GM18867 (cell line): ENCODE data around the gene AGPAT1.
A peak's percentile ranks its signal among the peaks of the same experiment; 100 is the strongest.
"Not testable (repeated sequence)": the region's sequence is repeated elsewhere in the genome, so short reads cannot be mapped to it uniquely, and the experiment has no call there.

ENCODE experiments used
- ATAC-seq: cut with Tn5 transposase; IDR thresholded peaks from one replicate; pipeline ENCODE4 v1.9.1; 2021; ENCODE audit warnings: mild to moderate bottlenecking, moderate library complexity; ENCODE audit not compliant: unreplicated experiment

Gene AGPAT1

DNA sequence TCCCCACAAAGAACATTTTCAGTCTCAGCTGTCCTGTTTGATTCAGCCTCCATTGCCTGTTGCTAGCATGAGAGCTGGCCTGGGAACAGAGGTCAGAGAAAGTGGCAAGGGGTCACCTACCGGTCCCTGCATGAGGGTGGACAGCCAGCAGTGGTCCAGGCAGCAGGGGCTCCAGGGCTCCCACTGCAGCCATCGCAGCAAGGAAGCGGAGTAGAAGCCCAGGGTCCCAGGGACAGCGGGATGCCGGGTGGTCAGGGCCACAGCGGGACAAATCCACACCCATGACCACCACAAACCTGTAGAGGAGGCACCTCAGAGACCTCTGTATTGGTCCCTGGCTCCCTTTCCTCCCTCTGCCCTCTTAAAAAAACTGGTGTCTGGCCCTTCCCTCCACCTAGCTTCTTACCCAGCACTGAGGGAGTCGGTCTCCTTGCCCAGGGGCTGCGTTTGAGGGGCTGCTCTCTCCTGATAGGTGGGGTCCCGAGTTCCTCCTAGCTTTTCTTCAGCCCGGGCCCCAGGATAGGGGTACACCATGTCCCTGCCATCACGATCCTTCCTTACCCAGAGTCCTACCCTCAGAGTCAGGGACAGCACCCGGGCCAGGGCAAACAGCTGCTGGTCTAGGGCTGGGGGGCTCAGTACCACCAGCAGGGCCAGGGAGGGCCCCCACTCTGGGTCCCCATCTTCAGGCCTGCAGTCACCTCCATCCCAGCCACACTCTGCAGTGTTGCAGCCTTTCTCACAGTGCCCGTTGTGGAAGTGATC lies 25.0 kb upstream of the AGPAT1 start:
- ATAC-seq: no peak

GRCh38 chr6:32198866-32199265 lies 23.0 kb upstream of the AGPAT1 start:
- ATAC-seq: no peak

DNA sequence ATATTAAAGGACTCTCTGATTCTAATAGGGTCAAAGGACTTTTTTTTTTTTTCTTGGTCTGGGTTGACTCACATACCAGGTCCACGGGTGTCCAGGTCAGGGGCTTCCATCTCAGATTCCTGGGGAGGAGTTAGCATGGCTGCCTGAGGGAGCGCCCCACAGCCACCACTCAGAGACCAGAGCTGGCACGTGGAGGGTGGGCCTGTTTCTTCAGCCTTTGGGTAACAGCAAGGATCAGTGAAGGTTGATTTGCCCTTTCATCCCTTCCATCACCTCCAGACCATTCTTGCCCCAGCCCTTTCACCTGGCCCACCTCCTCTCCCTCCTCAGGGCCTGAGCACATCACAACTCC lies 22.4 kb upstream of the AGPAT1 start:
- ATAC-seq: no peak

DNA sequence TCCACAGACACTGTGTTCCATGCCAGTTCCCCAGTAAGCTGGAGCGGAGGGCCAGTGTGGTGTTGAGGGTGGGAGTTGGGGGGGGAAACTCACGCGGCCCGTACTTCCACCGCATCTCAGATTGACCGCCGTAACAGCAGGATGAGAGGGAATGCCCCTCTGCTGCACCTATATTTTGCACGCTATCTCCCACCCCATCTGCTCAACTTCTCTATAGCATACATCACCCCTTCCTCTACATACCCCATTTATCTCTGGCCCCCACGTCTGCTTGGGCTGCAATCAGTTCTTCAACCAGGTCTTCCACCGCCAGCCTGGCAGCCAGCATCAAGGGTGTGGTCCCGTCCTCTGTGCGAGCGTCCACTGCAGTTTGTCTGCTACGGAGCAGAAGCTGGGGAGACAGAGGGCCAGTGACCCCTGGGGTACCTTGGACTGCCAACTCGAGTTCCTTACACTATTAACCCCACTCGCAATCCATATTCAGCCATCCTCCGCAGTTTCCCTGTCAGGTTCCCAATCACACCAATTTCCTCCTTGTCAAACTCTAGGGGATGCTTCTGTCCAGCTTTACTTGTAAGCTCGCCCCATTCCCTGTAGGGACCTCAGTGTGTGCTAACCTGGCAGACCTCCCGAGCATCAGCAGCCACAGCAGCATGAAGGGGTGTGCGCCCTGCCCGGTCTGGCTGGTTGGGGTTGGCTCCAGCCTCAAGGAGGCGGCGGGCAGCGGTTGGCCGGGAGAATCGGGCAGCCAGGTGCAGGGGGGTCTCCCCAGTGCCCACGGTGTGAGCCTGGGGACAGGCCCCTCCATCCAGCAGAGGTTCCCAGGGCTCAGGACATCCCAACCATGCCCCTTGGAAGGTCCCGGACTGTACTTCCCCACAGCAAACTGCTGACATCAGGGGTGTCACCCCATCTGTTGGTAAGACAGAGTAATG lies 21.1 kb upstream of the AGPAT1 start:
- no peak for ATAC-seq

DNA sequence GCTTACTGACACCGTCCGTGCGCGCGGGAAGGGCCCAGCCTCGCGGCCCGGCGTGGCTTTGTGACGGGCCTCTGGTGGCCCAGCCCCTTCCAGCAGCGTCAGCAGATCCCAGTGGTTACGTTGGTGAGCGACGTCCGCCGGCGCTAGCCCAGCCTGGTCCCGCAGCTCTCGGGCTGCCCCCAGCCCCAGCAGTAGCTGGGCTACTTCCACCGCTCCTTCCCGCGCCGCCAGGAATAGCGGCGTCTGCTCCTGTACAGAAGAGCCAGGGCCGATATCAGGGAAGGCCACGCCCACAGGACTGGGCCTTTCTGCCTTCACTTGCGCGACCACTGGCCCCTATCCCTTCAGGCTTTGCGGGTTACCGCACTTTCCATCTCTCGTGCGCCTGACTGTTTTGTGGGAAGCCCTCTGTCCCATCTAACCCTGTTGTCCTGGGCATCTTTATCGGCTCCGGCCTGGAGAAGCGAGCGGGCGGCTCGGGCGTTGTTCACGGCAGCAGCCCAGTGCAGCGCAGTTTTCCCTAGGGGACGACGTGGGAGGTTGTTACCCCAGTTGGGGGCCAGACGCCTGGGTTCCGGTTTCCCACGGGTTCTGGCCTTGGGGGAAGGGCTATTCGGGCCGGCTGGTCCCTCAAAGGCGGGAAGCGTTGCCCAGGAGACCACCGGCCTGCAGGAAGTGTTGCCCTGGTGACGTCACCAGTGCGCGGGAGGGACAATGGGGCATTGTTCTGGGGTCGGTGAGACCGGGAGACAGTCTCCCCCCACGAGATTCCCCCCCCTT lies 20.2 kb upstream of the AGPAT1 start:
- ATAC-seq: peak; percentile 79

DNA sequence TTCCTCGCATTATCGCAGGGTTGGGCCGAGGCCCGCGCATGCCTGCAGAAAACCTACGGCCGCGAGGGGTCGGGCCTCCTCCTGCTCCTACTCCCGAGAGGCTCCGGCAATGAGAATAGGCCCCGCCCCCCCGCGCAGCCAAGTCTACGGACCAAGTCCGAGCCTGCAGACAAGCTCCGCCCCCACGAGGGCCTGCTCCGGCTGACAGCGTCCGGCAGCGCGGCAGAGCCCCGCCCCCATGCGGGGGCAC lies 19.7 kb upstream of the AGPAT1 start:
- ATAC-seq: peak; percentile 75

DNA sequence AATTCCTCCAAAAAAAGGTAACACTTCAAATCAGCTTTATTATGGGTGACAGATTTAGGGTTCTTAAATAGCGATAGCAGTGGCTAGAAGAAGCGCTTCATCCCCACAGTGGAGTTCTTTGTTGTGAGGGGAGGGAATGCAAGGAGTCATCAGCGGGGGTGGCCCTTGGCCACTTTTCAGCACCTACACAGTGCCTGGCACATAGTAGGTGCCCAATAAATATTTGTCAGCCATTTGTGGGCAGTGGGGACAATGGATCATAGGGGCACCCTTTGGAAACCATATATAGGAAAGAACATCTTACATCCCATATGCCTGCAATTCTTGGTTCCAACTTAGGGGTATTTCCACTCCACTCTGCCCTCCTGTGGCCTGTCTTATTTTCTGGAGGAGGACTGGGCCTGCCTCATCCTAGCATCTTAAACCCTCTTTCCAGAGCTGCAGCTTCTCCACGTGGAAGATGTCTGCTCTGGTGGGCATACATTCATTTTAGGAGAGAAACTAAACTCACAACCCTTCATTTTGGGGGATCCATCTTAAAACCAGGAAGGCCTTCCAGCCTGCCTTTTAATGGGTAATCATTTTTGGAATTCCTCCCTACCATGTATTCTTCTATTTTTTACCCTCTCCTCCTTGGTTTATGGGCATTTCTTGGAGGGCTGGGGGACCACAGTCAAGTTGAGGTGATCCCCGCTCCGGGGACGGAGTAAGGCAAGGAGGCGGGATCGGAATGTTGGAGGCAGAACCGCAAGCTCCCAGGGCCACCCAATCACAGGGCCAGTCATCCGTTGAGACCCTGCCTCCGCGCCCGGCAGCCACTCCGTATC lies 19.2 kb upstream of the AGPAT1 start:
- no peak for ATAC-seq

DNA sequence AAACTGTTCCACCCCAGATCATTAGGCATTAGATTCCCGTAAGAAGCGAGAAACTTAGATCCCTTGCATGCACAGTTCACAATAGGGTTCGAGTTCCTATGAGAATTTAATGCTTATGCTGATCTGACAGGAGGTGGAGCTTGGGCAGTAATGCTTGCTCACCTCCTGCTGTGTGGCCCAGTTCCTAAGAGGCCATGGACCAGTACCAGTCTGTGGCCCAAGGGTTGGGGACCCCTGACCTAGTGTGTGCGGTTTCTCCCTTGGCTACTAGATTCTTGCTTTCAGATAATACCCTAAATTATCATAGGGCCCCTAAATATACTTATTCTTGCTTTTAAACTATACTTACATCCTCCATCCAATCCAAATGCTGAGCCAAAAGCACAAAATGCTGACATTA lies 18.5 kb upstream of the AGPAT1 start:
- ATAC-seq: no peak

- not testable (repeated sequence) for ATAC-seq
Observed at GRCh38 chr6:32193096-32193495, 17.2 kb upstream of the AGPAT1 start.

- ATAC-seq: no peak
Observed at GRCh38 chr6:32192608-32193039, 16.7 kb upstream of the AGPAT1 start, which contains the start of gene GPSM3. Gene GPSM3, minus strand, starts transcription at chr6:32192643. Its CDS starts 130 bp downstream, at chr6:32192513.

DNA sequence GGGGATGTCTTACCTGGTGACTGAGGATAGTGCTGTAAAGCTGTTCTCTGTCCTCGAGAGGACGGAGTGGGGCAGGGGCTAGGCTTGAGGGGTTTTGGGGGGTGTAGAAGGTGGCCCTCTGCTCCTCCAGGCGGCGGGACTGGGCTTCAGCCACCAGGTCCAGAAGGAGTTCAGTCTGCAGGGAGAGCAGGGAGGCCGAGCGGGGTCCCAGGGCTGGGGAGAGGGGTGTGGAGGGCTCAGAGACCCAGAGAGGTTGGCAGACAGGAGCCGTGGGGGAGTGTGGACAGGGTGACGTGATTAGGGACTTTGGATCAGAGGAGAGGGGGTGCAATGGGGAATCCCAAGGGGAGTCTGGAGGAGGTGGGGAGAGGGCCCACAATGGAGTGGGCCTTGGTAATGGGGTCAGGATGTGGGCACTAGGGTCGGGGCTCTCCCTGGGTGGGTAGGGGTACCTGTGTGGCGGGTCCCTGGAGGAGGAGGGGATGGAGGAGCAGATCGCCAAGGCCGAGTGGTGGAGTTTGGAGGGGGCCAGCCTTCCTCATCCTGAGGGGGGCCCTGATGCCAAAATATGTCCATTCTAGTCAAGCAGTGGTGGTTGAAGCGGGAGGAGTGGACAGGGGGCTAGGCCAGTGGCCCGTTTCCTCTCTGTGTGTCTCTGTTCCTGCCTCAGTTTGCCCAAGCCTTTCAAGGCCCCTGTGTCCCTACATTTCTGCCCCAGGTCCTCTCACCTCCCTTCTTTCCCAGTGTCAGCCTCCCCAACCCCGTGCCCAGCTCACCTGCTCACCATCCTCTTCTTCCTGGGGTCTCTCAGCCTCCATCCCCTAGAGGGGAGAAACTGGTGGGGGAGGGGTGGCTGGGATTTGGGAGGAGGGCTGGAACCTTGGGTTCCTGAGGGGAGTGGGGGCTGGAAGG lies 16.1 kb upstream of the AGPAT1 start:
- no peak for ATAC-seq

GRCh38 chr6:32190911-32191677 lies 15.2 kb upstream of the AGPAT1 start:
- ATAC-seq: no peak

- ATAC-seq: peak; percentile 44
Observed at GRCh38 chr6:32190054-32190851, 14.4 kb upstream of the AGPAT1 start, which contains the start of gene PBX2. Gene PBX2, minus strand, starts transcription at chr6:32190202. Its CDS starts 287 bp downstream, at chr6:32189915.

DNA sequence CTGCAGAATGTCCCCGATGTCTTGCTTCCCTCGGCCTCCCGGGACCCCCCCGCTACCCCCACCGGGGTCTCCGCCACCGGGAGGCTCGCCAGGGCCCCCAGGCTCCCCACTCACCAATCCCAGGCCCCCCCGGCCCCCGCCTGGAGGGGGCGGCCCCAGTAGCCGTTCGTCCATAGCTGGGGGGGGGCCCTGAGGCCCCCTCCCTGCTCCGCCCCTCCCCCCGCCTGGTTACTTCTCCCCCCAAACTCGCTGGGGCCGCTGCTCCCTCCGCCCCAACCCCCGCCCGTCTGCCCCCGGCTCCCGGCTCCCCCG lies 13.8 kb upstream of the AGPAT1 start:
- ATAC-seq: no peak

DNA sequence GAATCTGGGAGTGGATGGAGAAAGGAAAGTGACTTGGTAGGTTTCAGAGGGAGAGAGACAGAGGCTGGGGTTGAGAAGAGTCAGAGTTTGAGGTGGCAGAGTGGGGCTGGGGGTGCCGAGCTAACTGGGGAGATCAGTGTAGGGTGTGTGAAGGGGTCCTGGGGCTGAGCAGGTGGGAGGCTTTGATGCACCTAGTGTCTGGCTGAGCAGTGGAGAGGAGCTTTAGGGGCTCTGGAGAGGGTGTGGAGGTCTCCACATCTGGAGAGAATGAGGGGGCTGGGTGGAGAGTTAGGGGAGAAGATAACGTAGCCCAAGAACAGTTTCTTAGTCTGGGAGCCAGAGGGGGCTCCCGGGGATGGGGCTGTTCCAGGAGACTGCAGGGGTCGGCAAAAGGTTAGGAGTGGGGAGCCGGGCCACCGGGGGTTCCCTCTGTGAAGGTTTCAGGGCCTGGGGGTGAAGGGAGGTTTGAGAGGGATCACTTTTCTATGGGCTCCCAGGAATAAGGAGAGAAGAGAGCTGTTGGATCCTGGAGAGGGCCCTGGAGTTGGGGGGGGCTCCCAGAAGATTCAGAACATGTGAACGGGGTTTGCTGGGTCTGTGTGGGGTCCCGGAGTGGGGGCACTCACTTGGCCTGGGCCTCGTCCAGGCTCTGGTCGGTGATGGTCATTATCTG lies 13.3 kb upstream of the AGPAT1 start:
- no peak for ATAC-seq

DNA sequence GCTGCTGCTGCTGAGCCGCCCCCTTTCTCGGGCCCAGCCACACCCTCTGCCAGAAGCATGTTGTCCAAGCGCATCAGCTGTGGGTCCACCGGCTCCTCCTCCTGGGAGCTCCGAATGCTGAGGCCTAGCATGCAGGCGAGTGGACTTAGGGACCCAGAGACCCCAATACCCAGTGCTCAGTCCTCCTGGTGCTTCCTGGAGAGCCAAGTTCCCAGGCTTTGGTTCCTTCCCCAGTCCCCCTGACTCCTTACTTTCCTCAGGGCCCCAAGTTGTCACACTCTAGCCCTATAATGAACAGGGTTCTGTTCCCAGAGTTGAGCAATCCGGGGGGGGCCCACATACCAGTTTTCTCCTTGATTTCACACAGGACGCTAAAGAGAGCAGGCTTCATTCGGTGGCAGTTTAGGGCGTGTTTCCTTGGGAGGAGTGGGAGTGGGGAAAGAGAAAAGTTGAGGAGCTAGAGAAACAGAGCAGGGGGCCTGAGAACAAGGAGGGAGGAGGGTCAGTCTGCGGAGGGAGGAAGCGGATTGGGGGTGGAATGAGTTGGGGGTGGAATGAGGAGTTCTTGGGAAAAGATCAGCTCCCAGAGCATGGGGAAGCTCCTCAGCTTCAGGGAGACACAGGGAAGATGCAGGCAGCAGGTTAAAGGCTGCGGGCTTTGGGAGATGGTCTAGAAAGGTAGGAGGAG lies 12.6 kb upstream of the AGPAT1 start:
- no peak for ATAC-seq
